ENCODE data around the gene RSKR.

The RSKR gene

GRCh38 chr17:28572259-28573039 is 41.5 kb downstream of the RSKR start:
- H3K4me3 ChIP-seq (ENCODE audit: low read depth, low read length): peak overlapping the region; percentile 95
- no peak for DNase-seq (ENCODE audit: low read depth)
- no peak for TF ChIP-seq CTCF (IDR thresholded peaks at IDR 0.05; ENCODE audit: control insufficient read depth, extremely low read depth, insufficient read depth)

- H3K4me3 ChIP-seq (ENCODE audit: low read depth, low read length): peak within 1 kb of the TSS; percentile 95
- DNase-seq (ENCODE audit: low read depth): peak; percentile 82
- no peak for TF ChIP-seq CTCF (IDR thresholded peaks at IDR 0.05; ENCODE audit: control insufficient read depth, extremely low read depth, insufficient read depth)
Measured at GRCh38 chr17:28571361-28572122, 42.4 kb downstream of the RSKR start, which contains the start of gene PIGS. PIGS (minus strand) TSS chr17:28571524; CDS start chr17:28571496, 28 bp downstream.

GRCh38 chr17:28570716-28571360 is 43.1 kb downstream of the RSKR start:
- no peak for TF ChIP-seq CTCF (IDR thresholded peaks at IDR 0.05; ENCODE audit: control insufficient read depth, extremely low read depth, insufficient read depth)
- no peak for DNase-seq (ENCODE audit: low read depth)

GRCh38 chr17:28569446-28569845 is 44.5 kb downstream of the RSKR start:
- H3K4me3 ChIP-seq (ENCODE audit: low read depth, low read length): peak overlapping the region; percentile 95
- DNase-seq (ENCODE audit: low read depth): no peak
- no peak for TF ChIP-seq CTCF (IDR thresholded peaks at IDR 0.05; ENCODE audit: control insufficient read depth, extremely low read depth, insufficient read depth)

More at GRCh38 chr17:28570716-28571360, 43.1 kb downstream of the RSKR start:
- peak overlapping the region; percentile 95 for H3K4me3 ChIP-seq (ENCODE audit: low read depth, low read length)

GRCh38 chr17:28567604-28568003 is 46.4 kb downstream of the RSKR start:
- H3K4me3 ChIP-seq (ENCODE audit: low read depth, low read length): no peak overlapping the region
- no peak for TF ChIP-seq CTCF (IDR thresholded peaks at IDR 0.05; ENCODE audit: control insufficient read depth, extremely low read depth, insufficient read depth)
- DNase-seq (ENCODE audit: low read depth): no peak

- no peak for DNase-seq (ENCODE audit: low read depth)
- no peak overlapping the region for H3K4me3 ChIP-seq (ENCODE audit: low read depth, low read length)
- TF ChIP-seq CTCF (IDR thresholded peaks at IDR 0.05; ENCODE audit: control insufficient read depth, extremely low read depth, insufficient read depth): no peak
Measured at GRCh38 chr17:28563475-28563874, 50.5 kb downstream of the RSKR start.

Measured in LNCaP clone FGC (cell line).